ENCODE data around the gene MYCBP. TPM values are rescaled to one million over a fixed set of nuclear protein-coding genes. Genes with fewer than 3 reads are reported as not detected.

The MYCBP gene
- total and polyA plus RNA-seq, 2 of the 13 experiments (the other 11 are each of a cell fraction or from before 2014, with no cell fraction given) = 11.4 to 30.4 TPM

- TF ChIP-seq NR0B2 (CRISPR knock-in tag; IDR thresholded peaks at IDR 0.05) = no peak
- TF ChIP-seq CREM (IDR thresholded peaks at IDR 0.05) = no peak
- no peak for TF ChIP-seq CREM (CRISPR knock-in tag; IDR thresholded peaks at IDR 0.05)
- no peak for TF ChIP-seq ZBTB1 (CRISPR knock-in tag; IDR thresholded peaks at IDR 0.05; ENCODE audit: borderline replicate concordance)
- no peak for TF ChIP-seq CAMTA2 (CRISPR knock-in tag; IDR thresholded peaks at IDR 0.05; ENCODE audit: borderline replicate concordance)
- no peak for TF ChIP-seq ZNF646 (CRISPR knock-in tag; IDR thresholded peaks at IDR 0.05)
- TF ChIP-seq POLR2AphosphoS5 (IDR thresholded peaks at IDR 0.05; ENCODE audit: low read depth, low read length) = peak; percentile 63
- TF ChIP-seq MIER2 (CRISPR knock-in tag; IDR thresholded peaks at IDR 0.05) = no peak
- no peak for TF ChIP-seq NCOA5 (CRISPR knock-in tag; IDR thresholded peaks at IDR 0.05)
- 0 out of 2 replicates have a peak, but pooled peaks have one; percentile 26 for TF ChIP-seq ARNT2 (CRISPR knock-in tag; IDR thresholded peaks at IDR 0.05; ENCODE audit: low read depth)
- TF ChIP-seq NFAT5 (CRISPR knock-in tag; IDR thresholded peaks at IDR 0.05) = 0 out of 2 replicates have a peak, but pooled peaks have one; percentile 30
- TF ChIP-seq HDAC6 (IDR thresholded peaks at IDR 0.05; ENCODE audit: low read depth, low read length) = no peak
- peak; percentile 90 for TF ChIP-seq PBX2 (CRISPR knock-in tag; IDR thresholded peaks at IDR 0.05)
- TF ChIP-seq ETV6 (CRISPR knock-in tag; conservative IDR thresholded peaks at IDR 0.05) = 0 out of 2 replicates have a peak, but pooled peaks have one; percentile 23
- TF ChIP-seq FOXO1 (CRISPR knock-in tag; IDR thresholded peaks at IDR 0.05) = no peak
- no peak for TF ChIP-seq MTA3 (CRISPR knock-in tag; IDR thresholded peaks at IDR 0.05)
Measured at GRCh38 chr1:38859561-38860453, 13.3 kb downstream of the MYCBP start, which contains the start of gene RRAGC (continued).

Data from HepG2 (cell line).